ENCODE results near the gene NUP188. TPM values are rescaled to one million over a fixed set of nuclear protein-coding genes. Genes with fewer than 3 reads are reported as not detected.

NUP188 gene
- total RNA-seq, 1 donor, result 30.0 TPM

GRCh38 chr9:128972956-128973355 is 25.5 kb downstream of the NUP188 start:
- H3K4me3 ChIP-seq (ENCODE audit: insufficient read depth, low read length), result no peak overlapping the region
- no peaks in the 10 kb centered on the region for H3K9me3 ChIP-seq (ENCODE audit: low read depth, low read length)
- peak; percentile 90 for DNase-seq (ENCODE audit: insufficient read length, low spot score, missing footprints)
- H3K27ac ChIP-seq (ENCODE audit: low read depth, low read length), result peak overlapping the region; percentile 15
- H3K4me1 ChIP-seq (ENCODE audit: insufficient read depth, low read length), result peaks cover 15% of the 10 kb centered on the region
- H3K27me3 ChIP-seq (ENCODE audit: insufficient read depth, low read length), result no peaks in the 10 kb centered on the region
- no peaks in the 10 kb centered on the region for H3K79me2 ChIP-seq (ENCODE audit: insufficient read depth, low read length)
- TF ChIP-seq, protein P1, sequence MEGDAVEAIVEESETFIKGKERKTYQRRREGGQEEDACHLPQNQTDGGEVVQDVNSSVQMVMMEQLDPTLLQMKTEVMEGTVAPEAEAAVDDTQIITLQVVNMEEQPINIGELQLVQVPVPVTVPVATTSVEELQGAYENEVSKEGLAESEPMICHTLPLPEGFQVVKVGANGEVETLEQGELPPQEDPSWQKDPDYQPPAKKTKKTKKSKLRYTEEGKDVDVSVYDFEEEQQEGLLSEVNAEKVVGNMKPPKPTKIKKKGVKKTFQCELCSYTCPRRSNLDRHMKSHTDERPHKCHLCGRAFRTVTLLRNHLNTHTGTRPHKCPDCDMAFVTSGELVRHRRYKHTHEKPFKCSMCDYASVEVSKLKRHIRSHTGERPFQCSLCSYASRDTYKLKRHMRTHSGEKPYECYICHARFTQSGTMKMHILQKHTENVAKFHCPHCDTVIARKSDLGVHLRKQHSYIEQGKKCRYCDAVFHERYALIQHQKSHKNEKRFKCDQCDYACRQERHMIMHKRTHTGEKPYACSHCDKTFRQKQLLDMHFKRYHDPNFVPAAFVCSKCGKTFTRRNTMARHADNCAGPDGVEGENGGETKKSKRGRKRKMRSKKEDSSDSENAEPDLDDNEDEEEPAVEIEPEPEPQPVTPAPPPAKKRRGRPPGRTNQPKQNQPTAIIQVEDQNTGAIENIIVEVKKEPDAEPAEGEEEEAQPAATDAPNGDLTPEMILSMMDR (IDR thresholded peaks at IDR 0.05; ENCODE audit: extremely low read depth, low read depth, low read length), result no peak
- no peaks in the 10 kb centered on the region for H4K20me1 ChIP-seq (ENCODE audit: insufficient read depth, low read length)
- peaks cover 73% of the 10 kb centered on the region for H3K36me3 ChIP-seq (ENCODE audit: insufficient read depth, low read length)
- no peak overlapping the region for H2AFZ ChIP-seq (ENCODE audit: low read length)
- H3K4me2 ChIP-seq (ENCODE audit: insufficient read depth, low read length), result peak overlapping the region; percentile 16

DNA sequence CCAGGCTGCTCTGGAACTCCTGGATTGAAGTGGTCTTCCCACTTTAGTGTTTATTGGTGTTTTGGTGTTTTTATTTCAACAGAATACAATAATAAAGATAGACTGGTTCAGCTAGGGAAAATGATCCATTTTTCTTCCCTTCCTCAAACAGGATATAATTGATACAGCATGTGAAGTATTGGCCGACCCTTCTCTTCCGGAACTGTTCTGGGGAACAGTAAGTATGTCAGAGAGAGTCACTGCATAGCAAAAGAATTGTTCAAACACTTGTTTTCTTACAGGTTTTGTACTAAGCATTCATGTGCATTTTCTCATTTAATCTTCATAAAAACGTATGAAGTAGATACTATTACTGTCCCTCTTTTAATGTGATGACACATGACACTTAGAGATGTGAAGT is 31.6 kb downstream of the NUP188 start:
- TF ChIP-seq, protein P1 (IDR thresholded peaks at IDR 0.05; ENCODE audit: extremely low read depth, low read depth, low read length), result no peak
- DNase-seq (ENCODE audit: insufficient read length, low spot score, missing footprints), result no peak

GRCh38 chr9:128983536-128983935 is 36.0 kb downstream of the NUP188 start:
- Histone ChIP-seq H4K20me1 (ENCODE audit: insufficient read depth, low read length) (no peaks in the 10 kb centered on the region), H3K27me3 (ENCODE audit: insufficient read depth, low read length) (no peaks in the 10 kb centered on the region), H2AFZ (ENCODE audit: low read length) (no peak overlapping the region), H3K36me3 (ENCODE audit: insufficient read depth, low read length) (peaks cover 82% of the 10 kb centered on the region), H3K4me2 (ENCODE audit: insufficient read depth, low read length) (no peak overlapping the region), H3K79me2 (ENCODE audit: insufficient read depth, low read length) (no peaks in the 10 kb centered on the region), H3K27ac (ENCODE audit: low read depth, low read length) (no peak overlapping the region), H3K9me3 (ENCODE audit: low read depth, low read length) (no peaks in the 10 kb centered on the region), H3K4me1 (ENCODE audit: insufficient read depth, low read length) (peaks cover 15% of the 10 kb centered on the region), H3K4me3 (ENCODE audit: insufficient read depth, low read length) (no peak overlapping the region)
- TF ChIP-seq, protein P1 (IDR thresholded peaks at IDR 0.05; ENCODE audit: extremely low read depth, low read depth, low read length), result no peak
- no peak for DNase-seq (ENCODE audit: insufficient read length, low spot score, missing footprints)

More for the DNA sequence above, 31.6 kb downstream of the NUP188 start:
- Histone ChIP-seq H3K36me3 (ENCODE audit: insufficient read depth, low read length) (peaks cover 79% of the 10 kb centered on the region), H3K79me2 (ENCODE audit: insufficient read depth, low read length) (no peaks in the 10 kb centered on the region), H2AFZ (ENCODE audit: low read length) (no peak overlapping the region), H3K9me3 (ENCODE audit: low read depth, low read length) (no peaks in the 10 kb centered on the region), H4K20me1 (ENCODE audit: insufficient read depth, low read length) (no peaks in the 10 kb centered on the region), H3K4me2 (ENCODE audit: insufficient read depth, low read length) (no peak overlapping the region), H3K4me1 (ENCODE audit: insufficient read depth, low read length) (no peaks in the 10 kb centered on the region), H3K4me3 (ENCODE audit: insufficient read depth, low read length) (no peak overlapping the region), H3K27me3 (ENCODE audit: insufficient read depth, low read length) (no peaks in the 10 kb centered on the region), H3K27ac (ENCODE audit: low read depth, low read length) (no peak overlapping the region)

DNA sequence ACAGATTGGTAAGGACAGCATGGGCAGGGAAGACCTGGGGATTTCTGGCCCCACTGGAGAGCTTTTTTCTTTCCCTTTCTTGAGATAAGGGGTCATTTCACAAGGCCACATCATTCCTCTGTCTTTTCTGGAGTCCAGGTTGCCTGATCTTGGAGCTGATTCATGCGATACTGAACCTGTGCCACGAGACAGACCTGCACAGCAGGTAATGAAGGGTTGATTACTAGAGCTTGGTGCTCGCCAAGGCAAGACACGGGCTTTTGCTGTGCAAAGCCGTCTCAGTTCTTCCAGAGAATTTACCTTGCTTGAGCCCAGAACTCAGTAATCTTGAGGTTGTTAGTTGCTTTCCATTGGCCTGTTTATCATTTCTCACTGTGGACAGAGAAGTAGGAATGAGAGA is 39.2 kb downstream of the NUP188 start:
- H4K20me1 ChIP-seq (ENCODE audit: insufficient read depth, low read length), result no peaks in the 10 kb centered on the region
- no peak for DNase-seq (ENCODE audit: insufficient read length, low spot score, missing footprints)
- H3K9me3 ChIP-seq (ENCODE audit: low read depth, low read length), result no peaks in the 10 kb centered on the region
- peaks cover 72% of the 10 kb centered on the region for H3K36me3 ChIP-seq (ENCODE audit: insufficient read depth, low read length)
- H3K4me2 ChIP-seq (ENCODE audit: insufficient read depth, low read length), result no peak overlapping the region
- no peak overlapping the region for H3K4me3 ChIP-seq (ENCODE audit: insufficient read depth, low read length)
- no peak overlapping the region for H3K27ac ChIP-seq (ENCODE audit: low read depth, low read length)
- H3K27me3 ChIP-seq (ENCODE audit: insufficient read depth, low read length), result no peaks in the 10 kb centered on the region
- TF ChIP-seq, protein P1 (IDR thresholded peaks at IDR 0.05; ENCODE audit: extremely low read depth, low read depth, low read length), result no peak
- no peaks in the 10 kb centered on the region for H3K79me2 ChIP-seq (ENCODE audit: insufficient read depth, low read length)
- H2AFZ ChIP-seq (ENCODE audit: low read length), result no peak overlapping the region
- H3K4me1 ChIP-seq (ENCODE audit: insufficient read depth, low read length), result peaks cover 15% of the 10 kb centered on the region

All from osteoblast (primary cell).